Lower leg skin (tissue), 4 donors: Measurements from ENCODE around the gene ABT1. TPM values are rescaled to one million over a fixed set of nuclear protein-coding genes. Genes with fewer than 3 reads are reported as not detected.
A peak's percentile ranks its signal among the peaks of the same experiment; 100 is the strongest.

ENCODE experiments used
- DNase-seq, 2 donors: peaks; one replicate each; pipeline ENCODE4 v3.0.0-alpha.2; 2019; ENCODE audit warnings: low spot score in 2 of 2
- H3K4me3 ChIP-seq: fragments of 200-600 bp; sonication (generic); 2 replicates; pipeline ENCODE4 v1.5.1; 2017; ENCODE audit warnings: mild to moderate bottlenecking, low read depth; ENCODE audit not compliant: poor library complexity, severe bottlenecking
- CTCF ChIP-seq, 3 donors: fragments of 450-650 bp; IDR thresholded peaks; one replicate each; pipeline ENCODE4 v1.5.1; 2016; ENCODE audit warnings: antibody characterized with exemption in 3 of 3, mild to moderate bottlenecking in 3 of 3, moderate library complexity in 2 of 3
- POLR2A ChIP-seq, 2 donors: fragments of 450-650 bp; IDR thresholded peaks; one replicate each; pipeline ENCODE4 v1.6.1; 2016 to 2017; ENCODE audit warnings: antibody characterized with exemption in 2 of 2, mild to moderate bottlenecking in 1 of 2, moderate library complexity in 1 of 2
- WGBS, 2 donors: methylation state at CpG; one replicate each; pipeline ENCODE4 v1.1.5; 2018; 5-methylcytosine and 5-hydroxymethylcytosine counted together
- intact Hi-C: fragments of 100-400 bp; cut with DNase I; formaldehyde crosslinking; loops from one replicate; pipeline ENCODE4 v1.15.0; 2023; ENCODE audit warnings: low total_unique reads
- total RNA-seq, 4 donors: library from RNA; depleted of rRNA; stranded (reverse); fragments of >200 nt; gene quantifications; one replicate each; pipeline ENCODE4 v1.1.0, GENCODE V29; 2016

ABT1 gene
- total RNA-seq, 4 donors from 2014 or later, result 22.0 to 25.7 (median 24.2) TPM

GRCh38 chr6:26593278-26594130 is 3.2 kb upstream of the ABT1 start:
- no peak for DNase-seq
- intact Hi-C loops, result no loop called here
- TF ChIP-seq CTCF (IDR thresholded peaks at IDR 0.05), result no peak
- no peak for TF ChIP-seq POLR2A (IDR thresholded peaks at IDR 0.05)
- H3K4me3 ChIP-seq, result no peak overlapping the region
- 29 to 53% methylated on average over 20 of the region's 20 CpGs for WGBS, 2 donors

GRCh38 chr6:26594131-26594498 is 2.6 kb upstream of the ABT1 start:
- 24 to 44% methylated on average over 6 of the region's 6 CpGs for WGBS, 2 donors
- intact Hi-C loops, result no loop called here
- TF ChIP-seq CTCF (IDR thresholded peaks at IDR 0.05), result no peak
- no peak for TF ChIP-seq POLR2A (IDR thresholded peaks at IDR 0.05)
- no peak for DNase-seq
- no peak overlapping the region for H3K4me3 ChIP-seq

GRCh38 chr6:26594730-26595632 is 1.8 kb upstream of the ABT1 start:
- no peak overlapping the region for H3K4me3 ChIP-seq
- no peak for DNase-seq
- 16 to 24% methylated on average over 23 of the region's 23 CpGs for WGBS, 2 donors
- TF ChIP-seq POLR2A (IDR thresholded peaks at IDR 0.05) (no peak), CTCF (IDR thresholded peaks at IDR 0.05) (no peak)
- intact Hi-C loops, result no loop called here

GRCh38 chr6:26595669-26596269 is 984 bp upstream of the ABT1 start:
- peak; percentile 87 to 98 for DNase-seq

GRCh38 chr6:26597389-26597766 is 625 bp downstream of the ABT1 start:
- WGBS, 2 donors, result 3% methylated on average over 10 of the region's 10 CpGs
- intact Hi-C loops, result no loop called here
- DNase-seq, result no peak
- H3K4me3 ChIP-seq, result peak overlapping the region; percentile 70
- TF ChIP-seq POLR2A (IDR thresholded peaks at IDR 0.05) (no peak), CTCF (IDR thresholded peaks at IDR 0.05) (no peak)

More at GRCh38 chr6:26595669-26596269, 984 bp upstream of the ABT1 start:
- TF ChIP-seq CTCF (IDR thresholded peaks at IDR 0.05) (peak in 1 of 3 donors; percentile 81), POLR2A (IDR thresholded peaks at IDR 0.05) (no peak)
- intact Hi-C loops, result no loop called here
- H3K4me3 ChIP-seq, result no peak overlapping the region
- 1% methylated on average over 39 of the region's 39 CpGs for WGBS, 2 donors
